Nephron (organoid): Measurements from ENCODE around the gene ZMIZ1.

Experiments
- H3K27ac Mint-ChIP-seq, 3 experiments: 2 replicates each; pipeline ENCODE4 v1.8.0; 2020; ENCODE audit warnings: mixed read lengths in 3 of 3, mild to moderate bottlenecking in 2 of 3, moderate library complexity in 1 of 3
- H3K27me3 Mint-ChIP-seq: 2 replicates; pipeline ENCODE4 v1.8.0; 2021; ENCODE audit warnings: low read depth, mild to moderate bottlenecking, moderate library complexity, mixed read lengths
- H3K36me3 Mint-ChIP-seq: 2 replicates; pipeline ENCODE4 v1.8.0; 2020; ENCODE audit warnings: low read depth, mixed read lengths
- H3K4me1 Mint-ChIP-seq: 2 replicates; pipeline ENCODE4 v1.8.0; 2020; ENCODE audit warnings: mixed read lengths
- H3K4me3 Mint-ChIP-seq, 3 experiments: 2 replicates each; pipeline ENCODE4 v1.8.0; 2020; ENCODE audit warnings: mild to moderate bottlenecking in 3 of 3, mixed read lengths in 3 of 3, moderate library complexity in 2 of 3
- H3K9me3 Mint-ChIP-seq: 2 replicates; pipeline ENCODE4 v1.8.0; 2020; ENCODE audit warnings: mixed read lengths
- TF ChIP-seq, protein P1 (sequence below), 3 experiments: fragments of 200-600 bp; sonication (generic); IDR thresholded peaks; one replicate each; pipeline ENCODE4 v1.5.0; 2021; ENCODE audit warnings: antibody characterized with exemption in 3 of 3; ENCODE audit not compliant: unreplicated experiment in 3 of 3

ZMIZ1 gene

DNA sequence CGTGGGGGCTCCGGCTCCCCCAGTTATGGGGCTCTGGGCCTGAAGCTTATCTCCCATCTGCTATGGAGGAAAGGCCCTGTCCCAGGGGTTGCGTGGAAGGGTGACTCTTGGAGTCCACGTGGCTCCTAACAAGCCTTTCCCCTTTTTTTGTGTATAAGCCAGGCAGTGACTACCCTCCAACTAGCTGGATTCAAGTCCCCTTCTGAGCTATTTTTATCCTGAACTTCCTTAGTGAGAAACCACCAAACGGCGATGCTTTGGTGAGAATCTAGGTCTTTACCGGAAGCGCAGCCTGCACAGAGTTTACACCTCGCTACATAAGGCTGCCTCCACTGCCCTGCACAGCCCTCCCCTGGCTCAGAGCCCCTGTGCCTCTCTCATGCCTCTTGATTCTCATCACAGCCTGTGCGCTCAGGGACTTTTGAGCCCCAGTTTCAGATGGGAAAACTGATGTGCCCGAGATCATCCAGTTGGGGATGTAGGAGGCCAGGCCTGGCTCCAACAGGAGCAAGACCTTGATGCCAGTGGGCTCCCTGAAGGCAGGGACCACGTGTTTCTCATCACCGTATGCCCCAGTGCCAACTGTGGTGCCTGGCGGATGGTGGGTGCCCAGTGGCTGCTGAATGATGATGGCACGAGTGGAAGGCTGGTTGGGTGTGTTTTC is 176.2 kb downstream of the ZMIZ1 start:
- Mint-ChIP-seq H3K36me3 (peaks cover 9% of the 10 kb centered on the region), H3K4me1 (peaks cover 48% of the 10 kb centered on the region), H3K27me3 (peaks cover 4% of the 10 kb centered on the region), H3K9me3 (no peaks in the 10 kb centered on the region), H3K27ac (peak overlapping the region in 1 of 3 experiments; percentile 33), H3K4me3 (peak overlapping the region; percentile 72 to 77 (median 74))
- TF ChIP-seq, protein P1, sequence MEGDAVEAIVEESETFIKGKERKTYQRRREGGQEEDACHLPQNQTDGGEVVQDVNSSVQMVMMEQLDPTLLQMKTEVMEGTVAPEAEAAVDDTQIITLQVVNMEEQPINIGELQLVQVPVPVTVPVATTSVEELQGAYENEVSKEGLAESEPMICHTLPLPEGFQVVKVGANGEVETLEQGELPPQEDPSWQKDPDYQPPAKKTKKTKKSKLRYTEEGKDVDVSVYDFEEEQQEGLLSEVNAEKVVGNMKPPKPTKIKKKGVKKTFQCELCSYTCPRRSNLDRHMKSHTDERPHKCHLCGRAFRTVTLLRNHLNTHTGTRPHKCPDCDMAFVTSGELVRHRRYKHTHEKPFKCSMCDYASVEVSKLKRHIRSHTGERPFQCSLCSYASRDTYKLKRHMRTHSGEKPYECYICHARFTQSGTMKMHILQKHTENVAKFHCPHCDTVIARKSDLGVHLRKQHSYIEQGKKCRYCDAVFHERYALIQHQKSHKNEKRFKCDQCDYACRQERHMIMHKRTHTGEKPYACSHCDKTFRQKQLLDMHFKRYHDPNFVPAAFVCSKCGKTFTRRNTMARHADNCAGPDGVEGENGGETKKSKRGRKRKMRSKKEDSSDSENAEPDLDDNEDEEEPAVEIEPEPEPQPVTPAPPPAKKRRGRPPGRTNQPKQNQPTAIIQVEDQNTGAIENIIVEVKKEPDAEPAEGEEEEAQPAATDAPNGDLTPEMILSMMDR (IDR thresholded peaks at IDR 0.05; ENCODE audit: unreplicated experiment in 3 of 3) = no peak

DNA sequence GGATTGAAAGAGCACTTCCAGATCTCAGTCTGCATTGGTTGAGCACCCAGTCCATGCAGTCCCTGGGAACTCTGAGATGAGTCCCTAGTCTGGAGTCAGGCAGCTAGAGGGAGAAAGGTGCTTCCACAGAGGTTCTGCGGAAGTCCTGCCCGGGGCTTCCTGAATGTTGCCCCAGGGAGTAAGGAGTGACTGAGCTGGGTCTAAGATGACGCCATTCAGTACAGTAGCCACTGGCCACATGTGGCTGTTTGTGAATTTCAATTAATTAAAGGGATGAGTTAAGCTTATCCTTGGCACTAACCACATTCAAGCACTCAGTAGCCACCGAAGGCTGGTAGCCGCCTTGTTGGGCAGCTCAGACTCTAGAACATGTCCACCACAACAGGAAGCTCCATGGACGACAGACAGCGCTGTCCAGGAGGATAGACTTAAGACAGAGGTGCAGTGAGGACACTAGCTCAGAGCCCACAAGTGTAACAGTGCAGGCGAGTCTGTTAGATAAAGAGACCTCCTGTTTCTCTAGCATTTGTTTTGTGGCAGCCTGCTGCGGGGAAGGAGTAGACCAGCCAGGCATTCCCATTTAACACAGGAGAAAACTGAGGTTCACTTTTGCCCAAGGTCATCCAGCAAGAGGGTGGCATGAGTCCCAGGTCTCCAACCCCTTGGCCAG is 176.9 kb downstream of the ZMIZ1 start:
- H3K9me3 Mint-ChIP-seq = no peaks in the 10 kb centered on the region
- H3K4me3 Mint-ChIP-seq = peak overlapping the region in 2 of 3 experiments; percentile 15 to 72

DNA sequence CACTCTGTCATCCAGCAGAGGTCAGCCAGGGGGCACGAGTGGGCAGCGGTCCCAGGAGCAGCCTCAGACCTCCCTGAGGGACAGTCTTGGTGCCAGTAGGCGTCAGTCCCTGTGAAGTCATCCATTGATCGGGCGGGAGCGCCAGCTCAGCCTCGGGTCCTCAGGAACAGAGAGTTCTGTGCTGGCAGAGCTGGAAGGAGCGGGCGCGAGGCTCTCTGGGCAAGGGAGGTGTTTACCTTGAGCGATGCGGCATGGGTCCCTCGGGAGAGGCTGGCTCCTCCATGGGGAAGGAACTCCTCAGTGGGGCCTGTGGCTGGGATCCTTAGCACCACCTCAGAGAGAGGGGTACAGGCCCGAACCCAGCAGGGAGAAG is 177.4 kb downstream of the ZMIZ1 start:
- Mint-ChIP-seq H3K9me3 (no peaks in the 10 kb centered on the region), H3K27ac (peak overlapping the region in 1 of 3 experiments; percentile 18), H3K27me3 (peaks cover 4% of the 10 kb centered on the region), H3K4me3 (no peak overlapping the region), H3K4me1 (peaks cover 36% of the 10 kb centered on the region), H3K36me3 (peaks cover 9% of the 10 kb centered on the region)
- TF ChIP-seq, protein P1 (IDR thresholded peaks at IDR 0.05; ENCODE audit: unreplicated experiment in 3 of 3) = no peak

More for the DNA sequence above, 176.9 kb downstream of the ZMIZ1 start:
- H3K27me3 Mint-ChIP-seq = peaks cover 4% of the 10 kb centered on the region
- H3K36me3 Mint-ChIP-seq = peaks cover 9% of the 10 kb centered on the region
- H3K27ac Mint-ChIP-seq = peak overlapping the region in 1 of 3 experiments; percentile 18
- TF ChIP-seq, protein P1 (IDR thresholded peaks at IDR 0.05; ENCODE audit: unreplicated experiment in 3 of 3) = no peak
- peaks cover 41% of the 10 kb centered on the region for H3K4me1 Mint-ChIP-seq

DNA sequence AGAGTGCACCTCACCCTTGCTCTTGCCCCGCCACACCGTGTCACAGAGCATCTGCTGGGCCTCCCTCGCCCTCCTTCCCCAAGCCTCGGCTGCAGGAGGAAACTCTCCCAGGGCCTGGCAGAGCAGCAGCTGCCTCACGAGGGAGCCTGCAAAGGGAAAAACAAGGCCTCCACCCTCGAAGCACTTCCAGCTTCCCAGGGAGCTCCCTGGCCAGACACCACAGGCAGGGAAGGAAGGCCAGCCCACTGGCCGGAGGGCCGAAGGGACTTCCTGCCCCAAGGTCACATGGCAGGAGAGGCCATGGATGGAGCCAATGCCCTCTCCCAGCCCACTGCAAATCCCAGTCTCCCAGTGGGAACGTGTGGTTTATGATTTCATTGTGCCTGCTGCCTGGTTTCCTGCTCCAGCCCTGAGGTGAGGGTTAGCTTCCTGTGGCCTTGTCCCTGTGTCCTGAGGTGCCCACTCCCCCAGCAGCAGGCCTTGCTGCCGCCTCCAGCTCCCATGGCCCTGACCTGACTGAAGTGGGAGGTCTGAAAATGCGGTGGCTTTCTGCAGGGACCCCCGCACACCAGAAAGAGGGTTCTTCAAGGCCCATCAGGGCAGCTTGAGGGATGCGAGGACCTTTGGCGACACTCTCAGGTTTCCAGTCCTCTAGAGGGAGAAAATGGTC is 178.0 kb downstream of the ZMIZ1 start:
- peaks cover 9% of the 10 kb centered on the region for H3K36me3 Mint-ChIP-seq
- H3K9me3 Mint-ChIP-seq = no peaks in the 10 kb centered on the region
- peaks cover 30% of the 10 kb centered on the region for H3K4me1 Mint-ChIP-seq
- H3K27me3 Mint-ChIP-seq = peaks cover 4% of the 10 kb centered on the region
- TF ChIP-seq, protein P1 (IDR thresholded peaks at IDR 0.05; ENCODE audit: unreplicated experiment in 3 of 3) = no peak
- no peak overlapping the region for H3K27ac Mint-ChIP-seq
- no peak overlapping the region for H3K4me3 Mint-ChIP-seq

DNA sequence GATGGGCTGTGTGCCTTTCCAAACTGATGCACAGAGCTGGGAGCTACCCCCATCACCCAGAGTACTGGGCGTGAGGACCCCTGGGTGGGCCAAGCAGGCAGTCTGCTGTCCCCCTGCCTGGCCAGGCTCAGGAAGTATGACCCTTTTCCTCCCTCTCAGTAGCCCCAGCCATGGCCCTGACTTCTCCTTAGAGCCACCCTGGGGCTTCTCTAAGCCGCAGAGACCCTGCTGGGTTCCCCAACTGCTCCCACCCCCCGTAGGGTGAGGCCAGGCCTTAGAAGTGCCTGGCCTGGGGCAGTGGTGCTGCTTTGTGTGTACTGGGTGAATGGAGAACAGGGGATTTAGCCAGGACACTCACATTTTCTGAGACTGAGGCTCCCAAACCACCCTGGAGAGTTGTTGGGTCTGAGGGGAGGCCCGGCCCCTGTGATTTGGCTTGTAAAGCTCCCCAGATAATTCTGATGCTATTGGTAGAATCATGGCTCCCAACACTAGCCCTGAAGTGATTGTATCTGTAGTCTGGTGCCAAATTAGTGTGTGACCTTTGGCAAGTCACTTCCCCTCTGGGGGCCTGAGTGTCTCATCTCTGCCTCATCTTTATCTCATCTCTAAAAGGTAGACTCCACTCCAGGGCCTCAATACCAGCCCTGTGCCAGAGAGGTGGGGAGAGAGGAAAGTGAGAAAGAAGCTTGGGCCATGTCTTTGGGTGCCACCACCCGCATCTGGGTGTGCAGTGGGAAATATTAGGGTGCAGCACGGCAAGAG is 178.8 kb downstream of the ZMIZ1 start:
- Mint-ChIP-seq H3K9me3 (no peaks in the 10 kb centered on the region), H3K36me3 (peaks cover 12% of the 10 kb centered on the region), H3K4me1 (peaks cover 28% of the 10 kb centered on the region), H3K4me3 (no peak overlapping the region), H3K27ac (peak overlapping the region in 1 of 3 experiments; percentile 21), H3K27me3 (peaks cover 8% of the 10 kb centered on the region)
- TF ChIP-seq, protein P1 (IDR thresholded peaks at IDR 0.05; ENCODE audit: unreplicated experiment in 3 of 3) = no peak
